Breast epithelium (tissue), 3 donors: ENCODE measurements around the gene TMEM18.

Experiments
- POLR2A ChIP-seq: fragments of 450-650 bp; IDR thresholded peaks from one replicate; pipeline ENCODE4 v1.6.1; 2016; ENCODE audit warnings: antibody characterized with exemption, mild to moderate bottlenecking, moderate library complexity
- TF ChIP-seq, protein P1 (sequence below), 3 donors: fragments of 450-650 bp; IDR thresholded peaks; one replicate each; pipeline ENCODE4 v1.5.1; 2016 to 2017; ENCODE audit warnings: antibody characterized with exemption in 3 of 3, mild to moderate bottlenecking in 3 of 3, moderate library complexity in 3 of 3

GRCh38 chr2:671787-672605 lies 5.2 kb downstream of the TMEM18 start:
- TF ChIP-seq, protein P1, sequence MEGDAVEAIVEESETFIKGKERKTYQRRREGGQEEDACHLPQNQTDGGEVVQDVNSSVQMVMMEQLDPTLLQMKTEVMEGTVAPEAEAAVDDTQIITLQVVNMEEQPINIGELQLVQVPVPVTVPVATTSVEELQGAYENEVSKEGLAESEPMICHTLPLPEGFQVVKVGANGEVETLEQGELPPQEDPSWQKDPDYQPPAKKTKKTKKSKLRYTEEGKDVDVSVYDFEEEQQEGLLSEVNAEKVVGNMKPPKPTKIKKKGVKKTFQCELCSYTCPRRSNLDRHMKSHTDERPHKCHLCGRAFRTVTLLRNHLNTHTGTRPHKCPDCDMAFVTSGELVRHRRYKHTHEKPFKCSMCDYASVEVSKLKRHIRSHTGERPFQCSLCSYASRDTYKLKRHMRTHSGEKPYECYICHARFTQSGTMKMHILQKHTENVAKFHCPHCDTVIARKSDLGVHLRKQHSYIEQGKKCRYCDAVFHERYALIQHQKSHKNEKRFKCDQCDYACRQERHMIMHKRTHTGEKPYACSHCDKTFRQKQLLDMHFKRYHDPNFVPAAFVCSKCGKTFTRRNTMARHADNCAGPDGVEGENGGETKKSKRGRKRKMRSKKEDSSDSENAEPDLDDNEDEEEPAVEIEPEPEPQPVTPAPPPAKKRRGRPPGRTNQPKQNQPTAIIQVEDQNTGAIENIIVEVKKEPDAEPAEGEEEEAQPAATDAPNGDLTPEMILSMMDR (IDR thresholded peaks at IDR 0.05): no peak
- TF ChIP-seq POLR2A: no peak
